Measurements from ENCODE around the gene SULT1B1.

The SULT1B1 gene

DNA sequence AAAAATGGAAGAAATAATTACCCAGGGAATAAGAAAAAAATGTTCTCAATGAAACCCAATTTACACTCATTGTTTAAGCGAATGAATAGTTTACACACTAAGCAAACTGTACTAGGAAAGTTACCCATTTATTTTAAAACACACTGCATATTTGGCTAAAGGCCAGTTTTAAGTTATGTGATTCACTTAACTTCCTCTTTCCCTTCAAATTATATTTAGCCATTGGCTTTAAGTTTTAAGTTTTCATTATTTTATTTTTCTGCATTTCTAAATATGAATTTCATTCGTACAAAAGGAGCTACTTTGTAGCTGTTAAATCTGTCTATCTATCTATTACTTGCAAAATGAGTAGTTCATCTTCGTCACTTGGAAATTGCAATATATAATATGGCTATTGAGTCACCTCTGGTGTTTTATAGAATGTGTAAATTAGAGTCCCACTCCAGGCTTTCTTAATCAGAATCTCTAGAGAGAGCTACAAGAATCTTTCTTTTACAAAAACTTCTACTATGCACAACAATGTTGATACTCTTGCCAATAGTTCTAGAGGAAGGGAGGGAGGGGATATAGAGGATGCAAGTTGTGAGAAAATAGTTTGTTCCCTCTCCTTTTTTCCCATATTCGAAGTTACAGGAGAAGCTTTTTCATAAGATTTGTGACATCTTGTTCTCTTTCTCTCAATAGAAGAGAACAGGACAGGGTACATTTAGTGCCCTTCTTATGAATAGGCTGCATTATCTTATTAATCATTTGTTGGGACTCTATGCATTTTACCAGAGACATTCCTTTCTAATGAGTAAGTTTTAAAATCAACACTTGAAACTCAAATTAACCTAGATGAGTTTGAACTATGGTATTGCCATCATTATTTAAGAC is 41.8 kb downstream of the SULT1B1 start:
- no peaks in the 10 kb centered on the region for H3K9me3 ChIP-seq (ENCODE audit: insufficient read depth, low read depth, low read length)
- H3K4me1 ChIP-seq (ENCODE audit: insufficient read depth, low read length) = peaks cover 16% of the 10 kb centered on the region
- no peak overlapping the region for H3K9ac ChIP-seq (ENCODE audit: low read depth, low read length)
- no peaks in the 10 kb centered on the region for H3K27me3 ChIP-seq (ENCODE audit: insufficient read depth, low read length)
- 88% methylated on average over 1 of the region's 4 CpGs for WGBS
- H3K27ac ChIP-seq (ENCODE audit: low read depth, low read length) = no peak overlapping the region; the same call in 1 of the 2 replicates
- no peaks in the 10 kb centered on the region for H3K36me3 ChIP-seq (ENCODE audit: insufficient read depth, low read length)
- no peak overlapping the region for H3K4me3 ChIP-seq (ENCODE audit: low read length)

DNA sequence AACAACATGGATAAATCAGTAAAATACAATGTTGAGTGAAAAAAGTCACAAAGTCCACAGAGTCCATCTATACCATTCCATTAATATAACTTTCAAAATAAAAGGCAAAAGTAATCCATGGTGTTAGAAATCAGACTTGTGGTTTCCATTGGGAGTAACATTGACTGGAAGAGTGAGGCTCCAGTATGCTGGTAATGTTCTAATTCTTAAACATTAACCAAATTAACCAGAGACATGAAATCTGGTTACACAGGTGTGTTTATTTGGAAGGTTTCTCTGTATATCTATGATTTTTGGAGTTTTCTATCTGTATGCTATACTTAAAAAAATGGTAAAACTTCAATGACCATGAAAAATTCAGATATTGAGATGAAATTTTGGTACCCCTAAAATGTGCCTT is 42.6 kb downstream of the SULT1B1 start:
- Histone ChIP-seq H3K27ac (ENCODE audit: low read depth, low read length) (no peak overlapping the region), H3K9me3 (ENCODE audit: insufficient read depth, low read depth, low read length) (no peaks in the 10 kb centered on the region), H3K4me1 (ENCODE audit: insufficient read depth, low read length) (peaks cover 16% of the 10 kb centered on the region), H3K9ac (ENCODE audit: low read depth, low read length) (no peak overlapping the region), H3K27me3 (ENCODE audit: insufficient read depth, low read length) (no peaks in the 10 kb centered on the region), H3K36me3 (ENCODE audit: insufficient read depth, low read length) (no peaks in the 10 kb centered on the region), H3K4me3 (ENCODE audit: low read length) (no peak overlapping the region)

DNA sequence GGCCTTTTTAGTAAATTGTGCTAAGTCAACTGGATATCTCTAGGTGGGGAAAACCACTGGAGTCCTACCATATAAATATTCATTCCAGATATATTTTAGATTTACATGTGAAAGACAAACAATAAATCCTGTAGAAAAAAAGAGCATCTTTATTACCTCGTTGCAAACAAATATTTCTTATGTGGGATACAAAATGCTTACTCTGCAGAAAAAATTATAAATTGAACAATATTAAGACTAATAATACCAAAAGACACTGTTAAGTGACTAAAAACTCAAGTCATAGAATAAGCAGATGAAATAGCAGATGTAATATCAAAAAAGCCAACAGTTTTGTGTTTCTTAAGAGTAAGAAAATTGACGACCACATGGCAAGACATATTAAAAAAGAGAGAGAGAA is 43.8 kb downstream of the SULT1B1 start:
- H3K9ac ChIP-seq (ENCODE audit: low read depth, low read length) = no peak overlapping the region
- no peaks in the 10 kb centered on the region for H3K9me3 ChIP-seq (ENCODE audit: insufficient read depth, low read depth, low read length)
- no peak overlapping the region for H3K4me3 ChIP-seq (ENCODE audit: low read length)
- H3K27ac ChIP-seq (ENCODE audit: low read depth, low read length) = no peak overlapping the region
- H3K27me3 ChIP-seq (ENCODE audit: insufficient read depth, low read length) = no peaks in the 10 kb centered on the region
- no peaks in the 10 kb centered on the region for H3K36me3 ChIP-seq (ENCODE audit: insufficient read depth, low read length)
- WGBS = no CpG with 5 or more reads among the region's 2 CpGs
- H3K4me1 ChIP-seq (ENCODE audit: insufficient read depth, low read length) = peaks cover 16% of the 10 kb centered on the region

DNA sequence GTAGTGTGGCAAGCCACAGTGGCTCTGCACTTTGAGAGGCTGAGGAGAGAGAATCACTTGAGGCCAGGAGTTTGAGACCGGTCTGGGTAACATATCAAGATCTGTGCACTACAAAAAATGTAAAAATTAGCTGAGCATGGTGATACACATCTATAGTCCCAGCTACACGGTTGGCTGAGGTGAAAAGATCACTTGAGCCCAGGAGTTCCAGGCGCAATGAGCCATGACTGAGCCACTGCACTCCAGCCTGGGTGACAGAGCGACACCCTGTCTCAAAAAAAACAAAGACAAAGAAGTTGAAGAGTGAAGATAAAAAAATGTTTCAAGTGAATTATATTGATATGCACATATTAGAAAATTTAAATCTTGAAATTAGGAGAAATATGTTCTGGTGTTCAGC is 46.3 kb downstream of the SULT1B1 start:
- no peak overlapping the region for H3K4me3 ChIP-seq (ENCODE audit: low read length)
- no peaks in the 10 kb centered on the region for H3K27me3 ChIP-seq (ENCODE audit: insufficient read depth, low read length)
- H3K27ac ChIP-seq (ENCODE audit: low read depth, low read length) = no peak overlapping the region
- H3K9me3 ChIP-seq (ENCODE audit: insufficient read depth, low read depth, low read length) = peaks cover 5% of the 10 kb centered on the region; the same call in 1 of the 2 replicates
- WGBS = 97% methylated on average over 4 of the region's 4 CpGs
- peaks cover 13% of the 10 kb centered on the region for H3K4me1 ChIP-seq (ENCODE audit: insufficient read depth, low read length)
- H3K9ac ChIP-seq (ENCODE audit: low read depth, low read length) = no peak overlapping the region
- H3K36me3 ChIP-seq (ENCODE audit: insufficient read depth, low read length) = no peaks in the 10 kb centered on the region

DNA sequence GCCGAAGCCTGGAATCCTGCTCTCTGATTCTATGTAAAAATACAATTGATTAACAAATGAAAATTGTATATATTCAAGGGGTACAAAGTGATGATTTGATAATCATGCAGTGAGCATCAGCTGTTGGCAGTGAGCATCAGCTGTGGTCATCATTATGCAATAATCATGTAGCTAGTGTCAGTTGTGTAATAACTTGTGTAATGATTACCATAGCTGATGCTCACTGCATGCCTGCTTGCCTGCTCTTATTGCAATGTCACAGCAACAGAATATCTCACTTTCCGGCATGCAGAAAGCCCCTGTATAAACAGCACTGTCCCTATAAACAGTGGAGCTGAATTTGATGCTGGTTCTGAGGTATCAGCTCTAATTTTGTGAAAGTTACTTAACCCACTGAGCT is 46.8 kb downstream of the SULT1B1 start:
- 100% methylated on average over 2 of the region's 2 CpGs for WGBS
- H3K27ac ChIP-seq (ENCODE audit: low read depth, low read length) = no peak overlapping the region
- no peak overlapping the region for H3K9ac ChIP-seq (ENCODE audit: low read depth, low read length)
- peaks cover 5% of the 10 kb centered on the region; the same call in 1 of the 2 replicates for H3K9me3 ChIP-seq (ENCODE audit: insufficient read depth, low read depth, low read length)
- no peaks in the 10 kb centered on the region for H3K36me3 ChIP-seq (ENCODE audit: insufficient read depth, low read length)
- peaks cover 8% of the 10 kb centered on the region for H3K4me1 ChIP-seq (ENCODE audit: insufficient read depth, low read length)
- H3K27me3 ChIP-seq (ENCODE audit: insufficient read depth, low read length) = no peaks in the 10 kb centered on the region
- H3K4me3 ChIP-seq (ENCODE audit: low read length) = no peak overlapping the region

DNA sequence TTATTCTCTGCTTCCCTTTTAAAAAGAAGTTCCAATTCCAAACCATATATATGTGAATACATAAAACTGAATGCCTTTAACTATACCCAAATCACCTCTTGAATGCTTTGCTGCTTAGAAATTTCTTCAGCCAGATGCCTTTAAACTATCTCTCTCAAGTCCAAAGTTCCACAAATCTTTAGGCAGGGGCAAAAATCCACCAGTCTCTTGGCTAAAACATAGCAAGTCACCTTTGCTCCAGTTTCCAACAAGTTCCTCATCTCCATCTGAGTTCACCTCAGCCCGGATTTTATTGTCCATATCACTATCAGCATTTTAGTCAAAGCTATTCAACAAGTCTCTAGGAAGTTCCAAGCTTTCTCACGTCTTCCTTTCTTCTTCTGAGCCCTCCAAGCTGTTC is 49.8 kb downstream of the SULT1B1 start:
- Histone ChIP-seq H3K4me3 (ENCODE audit: low read length) (no peak overlapping the region), H3K27ac (ENCODE audit: low read depth, low read length) (no peak overlapping the region), H3K36me3 (ENCODE audit: insufficient read depth, low read length) (no peaks in the 10 kb centered on the region), H3K27me3 (ENCODE audit: insufficient read depth, low read length) (no peaks in the 10 kb centered on the region), H3K9me3 (ENCODE audit: insufficient read depth, low read depth, low read length) (peaks cover 5% of the 10 kb centered on the region; the same call in 1 of the 2 replicates), H3K9ac (ENCODE audit: low read depth, low read length) (no peak overlapping the region), H3K4me1 (ENCODE audit: insufficient read depth, low read length) (no peaks in the 10 kb centered on the region)
- WGBS = 86% methylated on average over 2 of the region's 2 CpGs

DNA sequence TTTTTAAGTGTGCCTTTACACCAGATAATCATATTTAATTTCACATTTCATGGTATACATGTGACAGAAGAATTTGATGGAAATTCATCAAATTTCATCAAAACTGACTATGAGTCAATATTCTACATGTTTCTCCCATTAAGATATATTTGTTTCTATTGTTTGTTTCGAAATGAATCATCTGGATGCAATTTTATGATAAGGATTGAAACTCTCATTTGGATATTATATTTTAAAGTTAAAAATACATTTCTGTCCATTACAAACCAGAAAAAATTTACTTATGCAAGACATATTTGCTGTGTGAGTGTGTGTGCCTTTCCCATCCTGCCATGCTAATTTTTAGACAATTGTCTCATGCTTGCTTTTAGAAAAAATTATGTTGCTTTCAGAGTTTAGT is 52.2 kb downstream of the SULT1B1 start:
- no peaks in the 10 kb centered on the region for H3K27me3 ChIP-seq (ENCODE audit: insufficient read depth, low read length)
- WGBS = no CpG with 5 or more reads among the region's 1 CpG
- H3K27ac ChIP-seq (ENCODE audit: low read depth, low read length) = no peak overlapping the region
- H3K4me1 ChIP-seq (ENCODE audit: insufficient read depth, low read length) = no peaks in the 10 kb centered on the region
- H3K4me3 ChIP-seq (ENCODE audit: low read length) = no peak overlapping the region
- no peaks in the 10 kb centered on the region for H3K36me3 ChIP-seq (ENCODE audit: insufficient read depth, low read length)
- no peak overlapping the region for H3K9ac ChIP-seq (ENCODE audit: low read depth, low read length)
- H3K9me3 ChIP-seq (ENCODE audit: insufficient read depth, low read depth, low read length) = peaks cover 5% of the 10 kb centered on the region; the same call in 1 of the 2 replicates

DNA sequence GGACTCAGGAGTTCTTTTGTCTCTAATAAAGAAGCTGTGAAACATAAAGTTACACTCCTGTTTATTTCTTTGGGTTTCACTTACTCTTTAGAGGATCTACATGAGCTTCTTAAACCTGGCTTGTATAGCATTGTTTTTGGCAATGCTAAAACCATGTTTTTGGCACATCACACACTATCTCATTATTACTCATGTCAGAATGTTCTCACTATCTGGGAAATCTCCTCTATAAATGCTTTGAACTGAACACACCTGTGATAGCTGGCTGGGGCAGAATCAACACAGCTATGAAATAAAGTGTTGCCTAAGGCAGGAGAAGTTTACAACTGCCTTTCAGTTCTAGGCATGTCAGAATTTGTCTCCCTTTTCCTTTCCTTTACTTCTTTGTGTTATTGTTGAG is 52.6 kb downstream of the SULT1B1 start:
- H3K4me3 ChIP-seq (ENCODE audit: low read length) = no peak overlapping the region
- no peak overlapping the region for H3K9ac ChIP-seq (ENCODE audit: low read depth, low read length)
- H3K4me1 ChIP-seq (ENCODE audit: insufficient read depth, low read length) = no peaks in the 10 kb centered on the region
- H3K9me3 ChIP-seq (ENCODE audit: insufficient read depth, low read depth, low read length) = peaks cover 5% of the 10 kb centered on the region; the same call in 1 of the 2 replicates
- no peak overlapping the region for H3K27ac ChIP-seq (ENCODE audit: low read depth, low read length)
- no peaks in the 10 kb centered on the region for H3K36me3 ChIP-seq (ENCODE audit: insufficient read depth, low read length)
- H3K27me3 ChIP-seq (ENCODE audit: insufficient read depth, low read length) = no peaks in the 10 kb centered on the region

DNA sequence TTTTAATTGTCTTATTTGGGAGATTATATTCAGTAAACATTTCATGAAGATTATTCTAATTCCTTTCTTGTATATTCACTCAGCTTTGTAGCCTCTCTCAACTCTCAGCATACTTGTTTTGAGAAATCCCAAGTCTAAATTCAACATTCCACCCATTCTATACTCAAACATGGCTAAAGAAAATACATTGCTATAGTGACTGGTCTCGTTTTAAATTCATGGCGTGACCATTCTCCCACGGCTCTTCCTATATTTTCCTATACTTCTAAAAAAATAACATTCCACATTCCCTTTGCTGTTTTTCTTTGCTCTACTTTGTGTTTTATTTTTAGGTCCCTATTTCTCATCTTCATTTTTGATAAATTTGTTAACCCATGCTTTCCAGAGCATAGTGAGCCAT is 58.2 kb downstream of the SULT1B1 start:
- 91% methylated on average over 3 of the region's 3 CpGs for WGBS
- Histone ChIP-seq H3K27ac (ENCODE audit: low read depth, low read length) (no peak overlapping the region), H3K9me3 (ENCODE audit: insufficient read depth, low read depth, low read length) (no peaks in the 10 kb centered on the region), H3K4me1 (ENCODE audit: insufficient read depth, low read length) (no peaks in the 10 kb centered on the region), H3K9ac (ENCODE audit: low read depth, low read length) (no peak overlapping the region), H3K27me3 (ENCODE audit: insufficient read depth, low read length) (no peaks in the 10 kb centered on the region), H3K36me3 (ENCODE audit: insufficient read depth, low read length) (no peaks in the 10 kb centered on the region), H3K4me3 (ENCODE audit: low read length) (no peak overlapping the region)

DNA sequence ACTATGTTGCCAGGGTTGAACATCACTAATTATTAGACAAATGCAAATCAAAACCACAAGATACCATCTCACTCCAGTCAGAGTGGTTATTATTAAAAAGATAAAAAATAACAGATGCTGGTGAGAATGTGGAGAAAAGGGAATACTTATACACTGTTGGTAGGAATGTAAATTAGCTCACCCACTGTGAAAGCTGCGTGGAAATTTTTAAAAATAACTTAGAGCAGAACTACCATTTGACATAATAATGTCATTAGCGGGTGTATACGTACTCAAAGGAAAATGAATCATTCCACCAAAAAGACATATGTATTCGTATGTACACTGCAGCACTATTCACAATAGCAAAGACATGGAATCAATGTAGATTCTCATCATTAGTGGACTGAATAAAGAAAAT is 58.7 kb downstream of the SULT1B1 start:
- whole genome bisulfite sequencing = 94% methylated on average over 4 of the region's 4 CpGs

DNA sequence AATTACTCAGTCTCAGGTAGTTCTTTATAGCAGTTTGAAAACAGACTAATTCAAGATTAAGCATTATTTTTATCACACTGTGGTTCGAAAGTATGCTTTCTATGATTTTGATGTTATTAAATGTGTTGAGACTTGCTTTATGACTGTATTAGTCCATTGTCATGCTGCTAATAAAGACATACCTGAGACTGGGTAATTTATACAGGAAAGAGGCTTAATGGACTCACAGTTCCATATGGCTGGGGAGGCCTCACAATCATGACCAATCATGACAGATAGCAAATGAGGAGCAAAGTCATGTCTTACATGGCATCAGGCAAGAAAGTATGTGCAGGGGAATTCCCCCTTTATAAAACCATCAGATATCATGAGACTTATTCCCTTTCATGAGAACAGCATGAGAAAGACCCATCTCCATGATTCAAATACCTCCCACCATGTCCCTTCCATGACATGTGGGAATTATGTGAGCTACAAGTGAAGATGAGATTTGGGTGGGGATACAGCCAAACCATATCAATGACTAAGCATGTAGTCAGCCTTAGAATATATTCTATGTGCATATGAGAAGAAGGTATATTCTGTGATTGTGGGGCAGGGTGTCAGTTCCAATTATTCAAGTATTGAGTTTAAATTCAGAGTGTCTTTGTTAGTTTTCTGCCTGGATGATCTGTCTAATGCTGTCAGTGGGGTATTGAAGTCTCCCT is 62.7 kb downstream of the SULT1B1 start:
- no peak overlapping the region for H3K4me3 ChIP-seq (ENCODE audit: low read length)
- H3K9ac ChIP-seq (ENCODE audit: low read depth, low read length) = no peak overlapping the region
- H3K27me3 ChIP-seq (ENCODE audit: insufficient read depth, low read length) = no peaks in the 10 kb centered on the region
- no peaks in the 10 kb centered on the region for H3K9me3 ChIP-seq (ENCODE audit: insufficient read depth, low read depth, low read length)
- no peaks in the 10 kb centered on the region for H3K4me1 ChIP-seq (ENCODE audit: insufficient read depth, low read length)
- no peaks in the 10 kb centered on the region for H3K36me3 ChIP-seq (ENCODE audit: insufficient read depth, low read length)
- WGBS = 100% methylated on average over 1 of the region's 1 CpG
- no peak overlapping the region for H3K27ac ChIP-seq (ENCODE audit: low read depth, low read length)

More for the DNA sequence above, 58.7 kb downstream of the SULT1B1 start:
- Histone ChIP-seq H3K27me3 (ENCODE audit: insufficient read depth, low read length) (no peaks in the 10 kb centered on the region), H3K4me3 (ENCODE audit: low read length) (no peak overlapping the region), H3K9ac (ENCODE audit: low read depth, low read length) (no peak overlapping the region), H3K36me3 (ENCODE audit: insufficient read depth, low read length) (no peaks in the 10 kb centered on the region), H3K9me3 (ENCODE audit: insufficient read depth, low read depth, low read length) (no peaks in the 10 kb centered on the region), H3K27ac (ENCODE audit: low read depth, low read length) (no peak overlapping the region), H3K4me1 (ENCODE audit: insufficient read depth, low read length) (no peaks in the 10 kb centered on the region)
